AG04449 (cell line): ENCODE measurements around the gene CADM1.

Experiments
- CTCF ChIA-PET: fragments of 350-600 bp; formaldehyde crosslinking; extraction: SDS; loops from one replicate; lab custom pipeline; 2021; ENCODE audit warnings: antibody characterized with exemption; lab: Yijun Ruan, JAX
- POLR2A ChIA-PET: fragments of 400-600, 350-600 bp; formaldehyde crosslinking; extraction: SDS; loops from one replicate; lab custom pipeline; 2020; ENCODE audit warnings: antibody characterized with exemption, inconsistent platforms; lab: Yijun Ruan, JAX
- DNase-seq: peaks from one replicate; pipeline ENCODE4 v3.0.0-alpha.2; 2010; ENCODE audit warnings: low read depth, low spot score
- H3K4me3 ChIP-seq: 2 replicates; pipeline ENCODE4 v1.5.1; 2011; ENCODE audit warnings: low read depth, mild to moderate bottlenecking, control low read depth, low read length
- TF ChIP-seq, protein P1 (sequence below): IDR thresholded peaks from one replicate; pipeline ENCODE4 v1.5.1; 2011; ENCODE audit warnings: mild to moderate bottlenecking, moderate library complexity, low read length, control low read depth, inconsistent platforms; ENCODE audit not compliant: insufficient read depth; ENCODE audit errors: missing control alignments

CADM1 gene

DNA sequence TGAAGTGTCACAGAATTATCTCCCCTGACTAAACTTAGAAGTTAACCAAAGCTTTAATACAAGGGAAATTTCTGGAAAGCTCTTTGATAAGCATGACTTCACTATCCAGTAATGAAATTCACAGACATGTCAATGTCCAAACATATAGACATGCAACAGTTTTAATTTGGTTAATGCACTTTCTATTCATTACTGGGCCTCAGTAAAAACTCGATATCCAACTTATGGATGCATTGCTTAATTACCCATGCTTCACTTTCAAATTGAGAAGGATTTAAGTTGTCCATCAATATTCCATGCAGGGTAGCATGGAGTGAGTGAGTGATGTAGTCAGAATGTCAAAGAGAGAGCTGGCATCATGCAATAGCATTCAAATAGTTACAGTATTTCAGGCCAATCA is 197.5 kb downstream of the CADM1 start:
- TF ChIP-seq, protein P1, sequence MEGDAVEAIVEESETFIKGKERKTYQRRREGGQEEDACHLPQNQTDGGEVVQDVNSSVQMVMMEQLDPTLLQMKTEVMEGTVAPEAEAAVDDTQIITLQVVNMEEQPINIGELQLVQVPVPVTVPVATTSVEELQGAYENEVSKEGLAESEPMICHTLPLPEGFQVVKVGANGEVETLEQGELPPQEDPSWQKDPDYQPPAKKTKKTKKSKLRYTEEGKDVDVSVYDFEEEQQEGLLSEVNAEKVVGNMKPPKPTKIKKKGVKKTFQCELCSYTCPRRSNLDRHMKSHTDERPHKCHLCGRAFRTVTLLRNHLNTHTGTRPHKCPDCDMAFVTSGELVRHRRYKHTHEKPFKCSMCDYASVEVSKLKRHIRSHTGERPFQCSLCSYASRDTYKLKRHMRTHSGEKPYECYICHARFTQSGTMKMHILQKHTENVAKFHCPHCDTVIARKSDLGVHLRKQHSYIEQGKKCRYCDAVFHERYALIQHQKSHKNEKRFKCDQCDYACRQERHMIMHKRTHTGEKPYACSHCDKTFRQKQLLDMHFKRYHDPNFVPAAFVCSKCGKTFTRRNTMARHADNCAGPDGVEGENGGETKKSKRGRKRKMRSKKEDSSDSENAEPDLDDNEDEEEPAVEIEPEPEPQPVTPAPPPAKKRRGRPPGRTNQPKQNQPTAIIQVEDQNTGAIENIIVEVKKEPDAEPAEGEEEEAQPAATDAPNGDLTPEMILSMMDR: no peak
- ChIA-PET POLR2A (no interaction called here), CTCF (no interaction called here)
- no peak for DNase-seq
- no peak overlapping the region for H3K4me3 ChIP-seq

DNA sequence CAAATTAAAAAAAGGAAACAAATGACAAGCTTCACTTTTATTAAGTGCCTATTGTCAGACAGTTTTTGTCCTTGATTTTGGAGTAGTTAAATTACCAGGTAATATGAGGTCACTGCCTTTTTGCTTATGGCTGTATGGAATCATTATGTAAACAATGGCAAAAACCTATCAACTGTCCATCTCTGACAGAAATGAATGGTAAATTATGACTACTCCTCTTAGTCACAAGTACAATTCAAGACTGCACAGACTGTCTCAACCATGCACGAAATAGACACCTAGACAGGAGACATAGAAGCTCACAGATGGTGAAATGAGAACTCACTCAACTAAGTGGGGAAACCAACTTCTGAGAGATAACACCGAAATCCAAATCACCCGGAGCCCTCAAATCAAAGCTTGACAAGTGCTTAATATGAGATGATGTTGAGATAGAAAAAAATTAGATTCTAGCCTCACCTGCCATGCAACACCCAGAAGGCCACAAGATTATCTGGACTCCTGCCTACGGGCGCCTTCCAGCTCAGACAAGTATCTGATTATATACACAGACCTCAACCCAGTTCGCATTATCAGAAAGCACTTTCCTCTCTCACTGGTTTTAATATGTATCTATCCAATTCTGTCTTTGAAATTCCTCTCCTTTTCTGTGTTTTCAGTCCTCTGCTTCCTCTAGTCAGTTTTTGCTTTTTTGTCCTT is 199.3 kb downstream of the CADM1 start:
- TF ChIP-seq, protein P1: no peak
- ChIA-PET CTCF (interaction anchor here (0.5 to 1.4 kb wide), 3 partner anchors 25 to 919 kb away, joined by 3 read pairs; no protein-coding TSS in a partner anchor), POLR2A (no interaction called here)
- DNase-seq: no peak
- no peak overlapping the region for H3K4me3 ChIP-seq

DNA sequence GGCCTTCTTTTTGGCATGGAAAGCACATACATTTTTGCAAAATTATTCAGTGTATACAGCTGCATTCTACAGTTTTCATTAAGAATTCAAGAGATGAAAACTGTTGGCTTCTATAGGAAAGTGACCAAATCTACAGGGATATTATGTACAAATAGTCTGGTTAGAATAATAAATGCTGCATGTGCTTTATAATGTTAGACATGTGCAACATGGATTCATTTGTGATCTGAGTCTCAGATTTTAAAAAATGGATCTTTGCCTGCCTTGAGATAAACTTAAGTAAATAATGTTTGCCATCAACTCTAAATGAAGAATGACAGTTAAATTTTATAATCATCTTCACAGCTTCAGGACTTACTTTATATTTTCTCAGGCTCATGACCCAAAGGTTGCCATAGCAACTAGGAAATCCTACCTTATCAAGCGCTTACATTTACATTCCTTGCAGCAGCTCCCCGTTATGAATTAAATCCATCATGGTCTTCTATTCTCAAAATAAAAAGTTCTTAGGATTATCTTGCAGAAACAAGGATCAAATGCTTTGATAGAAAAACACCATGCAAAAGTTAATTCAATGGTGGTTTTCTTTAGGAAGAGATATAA is 200.2 kb downstream of the CADM1 start:
- POLR2A ChIA-PET: no interaction called here
- DNase-seq: no peak
- no peak overlapping the region for H3K4me3 ChIP-seq
- TF ChIP-seq, protein P1: no peak
- CTCF ChIA-PET: interaction anchor here (0.8 to 1.4 kb wide), 2 partner anchors 26 to 920 kb away, joined by 3 read pairs; no protein-coding TSS in a partner anchor

DNA sequence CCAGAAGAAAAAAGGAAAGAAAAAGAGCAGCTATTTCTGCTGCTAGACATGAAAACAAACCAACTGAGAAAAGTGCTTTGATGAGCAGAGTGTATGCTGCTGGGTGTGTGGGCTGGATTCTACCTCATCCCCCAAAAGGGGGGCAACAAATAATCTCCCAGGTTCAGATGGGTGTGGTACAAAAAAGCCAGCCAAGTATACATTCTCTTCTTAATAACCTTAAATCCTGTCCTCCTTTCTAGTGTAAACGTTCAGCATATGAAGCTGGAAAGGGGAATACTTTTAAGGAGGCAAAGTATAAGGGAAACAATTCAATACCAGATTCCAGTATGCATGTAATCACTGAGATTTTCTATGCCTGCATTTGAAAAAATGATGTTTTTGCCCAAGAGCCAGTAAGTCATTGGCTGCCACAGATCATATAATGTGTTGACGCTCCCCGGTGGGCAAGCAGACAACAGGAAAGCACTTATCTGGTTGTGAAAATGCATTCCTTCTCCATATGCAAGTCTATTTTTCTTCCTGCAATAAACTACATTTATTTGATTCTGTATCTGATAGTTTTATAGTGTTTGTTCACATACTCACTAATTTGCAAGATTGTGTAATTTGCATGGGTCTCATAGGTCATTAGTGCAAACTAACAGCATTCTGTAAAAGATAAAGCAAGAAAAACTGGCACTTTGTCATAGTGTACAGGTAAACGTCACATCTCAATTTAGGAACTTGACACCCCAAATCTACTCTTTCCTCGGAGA is 201.1 kb downstream of the CADM1 start:
- no peak overlapping the region for H3K4me3 ChIP-seq
- ChIA-PET CTCF (interaction anchor here (0.8 kb wide), 1 partner anchor 20 kb away, joined by 3 read pairs; no protein-coding TSS in a partner anchor), POLR2A (no interaction called here)
- no peak for DNase-seq
- TF ChIP-seq, protein P1: no peak

DNA sequence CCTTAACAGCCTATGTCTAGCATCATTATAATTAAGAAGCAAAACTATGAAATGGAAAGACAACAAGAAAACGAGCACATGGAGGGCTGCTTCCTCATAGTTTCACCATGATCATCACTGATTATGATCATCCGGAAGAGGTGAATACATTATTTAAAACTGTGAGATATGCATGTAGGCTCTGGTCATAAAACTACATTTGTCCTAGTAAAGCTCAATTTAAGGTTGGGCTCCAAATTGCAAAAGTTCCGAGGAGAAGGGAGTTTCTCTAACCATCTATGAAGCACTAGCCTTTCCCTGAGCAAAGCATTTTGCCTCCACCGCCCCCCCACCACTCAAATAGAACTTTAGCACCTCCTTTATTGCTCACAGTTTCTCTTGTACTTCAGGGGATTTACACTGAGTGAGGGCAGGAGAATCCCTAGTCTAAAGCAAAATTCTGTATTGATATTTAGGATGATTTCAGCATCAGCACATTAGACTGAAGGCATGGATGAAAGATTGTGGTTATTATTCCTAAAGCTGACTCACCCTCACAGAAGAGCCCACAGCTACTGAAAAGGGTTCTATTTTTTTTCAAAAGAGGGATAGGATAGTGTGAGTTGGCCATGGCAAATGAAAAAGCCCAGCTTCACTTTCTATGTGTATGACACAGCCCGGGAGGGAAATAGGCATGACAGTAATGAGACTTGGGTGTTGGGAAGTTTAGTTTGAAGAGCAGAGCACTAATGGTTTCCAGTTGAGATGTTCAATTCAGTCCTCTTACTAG is 203.4 kb downstream of the CADM1 start:
- TF ChIP-seq, protein P1: no peak
- H3K4me3 ChIP-seq: no peak overlapping the region
- DNase-seq: no peak
- POLR2A ChIA-PET: interaction anchor here (0.9 kb wide), 1 partner anchor 11 kb away, joined by 3 read pairs; no protein-coding TSS in a partner anchor
- CTCF ChIA-PET: interaction anchor here (0.9 to 1.0 kb wide), 2 partner anchors 24 to 204 kb away, joined by 3 read pairs; partner anchors contain the start of gene CADM1
